Glutamatergic neuron (in vitro differentiated cells): ENCODE measurements around the gene MTFR1L. TPM values are rescaled to one million over a fixed set of nuclear protein-coding genes. Genes with fewer than 3 reads are reported as not detected.
A peak's percentile ranks its signal among the peaks of the same experiment; 100 is the strongest.
"Not testable (repeated sequence)": the region's sequence is repeated elsewhere in the genome, so short reads cannot be mapped to it uniquely, and the experiment has no call there.

Experiments used
- DNase-seq: peaks from one replicate; pipeline ENCODE4 v3.0.0; 2022
- H3K27ac Mint-ChIP-seq: one replicate; pipeline ENCODE4 v1.8.0; 2020; ENCODE audit warnings: mild to moderate bottlenecking, mixed read lengths, inconsistent platforms; ENCODE audit not compliant: unreplicated experiment
- H3K27me3 Mint-ChIP-seq: one replicate; pipeline ENCODE4 v1.8.0; 2020; ENCODE audit warnings: mild to moderate bottlenecking, moderate library complexity, mixed read lengths, inconsistent platforms; ENCODE audit not compliant: unreplicated experiment
- H3K36me3 Mint-ChIP-seq: one replicate; pipeline ENCODE4 v1.8.0; 2020; ENCODE audit warnings: mild to moderate bottlenecking, mixed read lengths, inconsistent platforms; ENCODE audit not compliant: unreplicated experiment
- H3K4me1 Mint-ChIP-seq: one replicate; pipeline ENCODE4 v1.8.0; 2020; ENCODE audit warnings: mild to moderate bottlenecking, low read depth, mixed read lengths, inconsistent platforms; ENCODE audit not compliant: unreplicated experiment
- H3K4me3 Mint-ChIP-seq: one replicate; pipeline ENCODE4 v1.8.0; 2020; ENCODE audit warnings: mild to moderate bottlenecking, mixed read lengths, inconsistent platforms; ENCODE audit not compliant: unreplicated experiment
- H3K9me3 Mint-ChIP-seq: one replicate; pipeline ENCODE4 v1.8.0; 2020; ENCODE audit warnings: mild to moderate bottlenecking, moderate library complexity, mixed read lengths, inconsistent platforms; ENCODE audit not compliant: unreplicated experiment
- total RNA-seq: library from RNA; stranded (reverse); fragmentation: NEBNext Ultra II Directional; extraction: Animal tissue kit (Norgen Biotek cat#: 25700); gene quantifications from one replicate; pipeline ENCODE4 v1.2.1, GENCODE V29; 2021; ENCODE audit not compliant: unreplicated experiment
- TF ChIP-seq, protein P1 (sequence below): fragments of 200-600 bp; sonication (generic); IDR thresholded peaks from one replicate; pipeline ENCODE4 v1.5.0; 2021; ENCODE audit not compliant: partially characterized antibody, unreplicated experiment

The MTFR1L gene
- total RNA-seq, 1 donor from 2014 or later = 70.4 TPM

DNA sequence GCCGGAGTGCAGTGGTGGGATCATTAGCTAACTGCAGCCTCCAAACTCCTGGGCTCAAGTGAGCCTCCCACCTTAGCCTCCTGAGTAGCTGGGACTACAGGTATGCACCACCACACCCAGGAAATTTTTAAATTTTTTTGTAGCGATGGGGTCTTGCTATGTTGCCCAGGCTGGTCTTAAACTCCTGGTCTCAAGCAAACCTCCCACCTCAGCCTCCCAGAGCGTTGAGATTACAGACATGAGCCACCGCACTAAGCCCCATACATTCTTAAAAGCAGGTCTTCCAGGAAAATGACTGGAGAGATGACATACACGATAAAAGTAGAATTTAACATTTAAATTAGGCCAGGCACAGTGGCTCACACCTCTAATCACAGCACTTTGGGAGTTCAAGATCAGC, 13.4 kb downstream of the MTFR1L start:
- H3K9me3 Mint-ChIP-seq = peaks cover 2% of the 10 kb centered on the region
- H3K27me3 Mint-ChIP-seq = no peaks in the 10 kb centered on the region
- TF ChIP-seq, protein P1, sequence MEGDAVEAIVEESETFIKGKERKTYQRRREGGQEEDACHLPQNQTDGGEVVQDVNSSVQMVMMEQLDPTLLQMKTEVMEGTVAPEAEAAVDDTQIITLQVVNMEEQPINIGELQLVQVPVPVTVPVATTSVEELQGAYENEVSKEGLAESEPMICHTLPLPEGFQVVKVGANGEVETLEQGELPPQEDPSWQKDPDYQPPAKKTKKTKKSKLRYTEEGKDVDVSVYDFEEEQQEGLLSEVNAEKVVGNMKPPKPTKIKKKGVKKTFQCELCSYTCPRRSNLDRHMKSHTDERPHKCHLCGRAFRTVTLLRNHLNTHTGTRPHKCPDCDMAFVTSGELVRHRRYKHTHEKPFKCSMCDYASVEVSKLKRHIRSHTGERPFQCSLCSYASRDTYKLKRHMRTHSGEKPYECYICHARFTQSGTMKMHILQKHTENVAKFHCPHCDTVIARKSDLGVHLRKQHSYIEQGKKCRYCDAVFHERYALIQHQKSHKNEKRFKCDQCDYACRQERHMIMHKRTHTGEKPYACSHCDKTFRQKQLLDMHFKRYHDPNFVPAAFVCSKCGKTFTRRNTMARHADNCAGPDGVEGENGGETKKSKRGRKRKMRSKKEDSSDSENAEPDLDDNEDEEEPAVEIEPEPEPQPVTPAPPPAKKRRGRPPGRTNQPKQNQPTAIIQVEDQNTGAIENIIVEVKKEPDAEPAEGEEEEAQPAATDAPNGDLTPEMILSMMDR = no peak
- no peaks in the 10 kb centered on the region for H3K36me3 Mint-ChIP-seq
- no peak for DNase-seq
- no peak overlapping the region for H3K27ac Mint-ChIP-seq
- H3K4me3 Mint-ChIP-seq = no peak overlapping the region
- no peaks in the 10 kb centered on the region for H3K4me1 Mint-ChIP-seq

DNA sequence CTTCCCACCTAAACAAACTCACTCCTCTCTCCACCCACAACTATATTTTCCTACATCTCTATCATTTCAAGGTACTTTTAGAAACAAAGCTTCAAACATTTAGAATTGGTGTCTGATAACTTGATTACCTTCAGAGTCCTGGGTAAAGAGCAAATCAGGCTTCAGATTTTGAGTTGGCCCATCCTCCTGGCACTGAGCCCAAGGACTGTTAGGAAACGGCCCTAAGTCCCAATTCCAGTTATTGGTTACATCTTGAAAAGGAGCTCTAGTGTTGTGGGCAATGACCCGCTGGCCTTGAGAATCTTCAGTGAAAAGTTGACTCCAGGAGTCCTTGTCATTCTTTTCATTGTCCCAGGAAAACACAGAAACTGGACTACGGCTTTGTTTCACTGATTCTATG, 15.1 kb downstream of the MTFR1L start:
- TF ChIP-seq, protein P1 = no peak
- Mint-ChIP-seq H3K4me1 (no peaks in the 10 kb centered on the region), H3K27ac (no peak overlapping the region), H3K4me3 (no peak overlapping the region), H3K27me3 (no peaks in the 10 kb centered on the region), H3K9me3 (peaks cover 2% of the 10 kb centered on the region), H3K36me3 (no peaks in the 10 kb centered on the region)
- DNase-seq = no peak

DNA sequence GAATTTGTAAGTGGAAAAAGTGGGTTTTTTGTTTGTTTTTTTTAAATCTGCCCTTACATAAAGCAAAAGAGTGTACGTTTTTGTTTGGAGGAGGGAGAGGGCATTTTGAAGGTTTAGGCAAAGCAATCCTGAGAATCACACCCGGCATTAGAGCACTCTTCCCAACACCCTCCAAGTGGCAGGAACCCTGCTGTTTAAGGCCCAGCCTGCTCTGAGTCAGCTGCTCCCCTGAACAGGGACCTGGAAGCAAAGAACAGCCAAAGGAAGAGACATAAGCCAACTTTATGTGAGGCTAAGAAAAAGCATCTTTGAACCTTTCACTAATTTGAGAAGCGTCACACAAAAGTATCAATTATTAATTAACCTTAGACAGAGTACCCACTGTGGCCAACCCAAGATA, 16.9 kb downstream of the MTFR1L start:
- no peaks in the 10 kb centered on the region for H3K27me3 Mint-ChIP-seq
- no peaks in the 10 kb centered on the region for H3K36me3 Mint-ChIP-seq
- DNase-seq = no peak
- TF ChIP-seq, protein P1 = no peak
- peak overlapping the region; percentile 48 for H3K27ac Mint-ChIP-seq
- peaks cover 2% of the 10 kb centered on the region for H3K9me3 Mint-ChIP-seq
- no peaks in the 10 kb centered on the region for H3K4me1 Mint-ChIP-seq
- H3K4me3 Mint-ChIP-seq = no peak overlapping the region

DNA sequence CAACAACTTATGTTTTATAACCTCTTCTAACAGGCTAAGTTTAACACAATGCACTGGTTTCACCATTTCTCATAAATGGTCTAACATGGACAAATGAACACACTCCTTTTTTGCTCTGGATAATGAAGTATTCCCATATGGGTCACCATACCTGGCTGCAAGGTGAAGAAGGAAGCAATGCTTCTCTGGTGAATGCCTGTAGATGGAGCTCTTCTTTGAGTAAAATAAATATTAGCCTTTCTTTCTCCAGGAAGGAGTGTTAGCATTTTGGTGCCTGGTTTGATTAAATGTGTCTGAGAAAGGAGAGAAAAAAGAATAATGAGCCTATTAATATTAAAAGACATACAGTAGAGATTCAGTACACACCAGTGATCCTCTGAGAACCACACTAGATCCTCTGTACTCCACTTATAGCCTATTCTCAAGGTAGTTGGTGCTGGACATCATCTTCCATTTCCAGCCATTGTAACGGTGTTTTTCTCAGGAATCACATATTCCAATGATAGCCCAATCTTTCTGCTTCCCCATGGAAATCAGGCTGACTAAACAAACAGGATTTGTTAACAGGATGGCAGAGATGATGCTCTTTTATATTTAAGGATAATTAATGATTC, 17.6 kb downstream of the MTFR1L start:
- no peak overlapping the region for H3K4me3 Mint-ChIP-seq
- no peak overlapping the region for H3K27ac Mint-ChIP-seq
- H3K27me3 Mint-ChIP-seq = no peaks in the 10 kb centered on the region
- H3K4me1 Mint-ChIP-seq = no peaks in the 10 kb centered on the region
- TF ChIP-seq, protein P1 = no peak
- no peak for DNase-seq
- no peaks in the 10 kb centered on the region for H3K36me3 Mint-ChIP-seq
- H3K9me3 Mint-ChIP-seq = peaks cover 2% of the 10 kb centered on the region

DNA sequence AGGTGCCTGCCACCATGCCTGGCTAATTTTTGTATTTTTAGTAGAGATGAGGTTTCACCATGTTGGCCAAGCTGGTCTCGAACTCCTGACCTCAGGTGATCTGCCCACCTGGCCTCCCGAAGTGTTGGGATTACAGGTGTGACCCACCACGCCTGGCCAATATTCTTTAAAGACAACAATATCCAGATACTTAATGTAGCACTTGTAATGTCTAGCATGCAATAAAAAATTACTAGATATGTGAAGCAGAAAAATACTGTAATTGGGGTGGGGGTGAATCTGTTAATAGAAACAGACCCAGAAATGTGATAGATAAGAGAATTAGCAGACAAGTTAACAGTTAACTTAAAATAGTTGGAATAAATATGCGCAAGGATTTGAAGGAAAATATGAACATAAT, 20.1 kb downstream of the MTFR1L start:
- H3K36me3 Mint-ChIP-seq, H3K27me3 Mint-ChIP-seq, H3K27ac Mint-ChIP-seq: not testable (repeated sequence)

More for the DNA sequence above, 20.1 kb downstream of the MTFR1L start:
- not testable (repeated sequence) for H3K4me3 Mint-ChIP-seq, H3K4me1 Mint-ChIP-seq, H3K9me3 Mint-ChIP-seq, DNase-seq
